Ovary (tissue), 3 donors: Measurements from ENCODE around the gene ZNF445.

Source experiments
- CTCF ChIP-seq, 3 donors: fragments of 450-650 bp in 2 of 3; fragments of 200-600 bp in 1 of 3; IDR thresholded peaks; one replicate each; pipeline versions ENCODE4 v1.5.1 to v1.8.0; 2016 to 2022; ENCODE audit warnings: antibody characterized with exemption in 3 of 3, mild to moderate bottlenecking in 1 of 3
- POLR2A ChIP-seq: fragments of 450-650 bp; IDR thresholded peaks from one replicate; pipeline ENCODE4 v1.6.1; 2017; ENCODE audit warnings: antibody characterized with exemption, mild to moderate bottlenecking, moderate library complexity
- donor health status: DM: no; HTN: no; CAD: no.

- no peak for TF ChIP-seq CTCF (IDR thresholded peaks at IDR 0.05)
- TF ChIP-seq POLR2A, result no peak
Measured at GRCh38 chr3:44454258-44454657, 23.2 kb downstream of the ZNF445 start.
